ACHN (cell line): Measurements from ENCODE around the gene HMGCS2.
A peak's percentile ranks its signal among the peaks of the same experiment; 100 is the strongest.

Source experiments
- DNase-seq: peaks from one replicate; pipeline ENCODE4 v3.0.0-alpha.2; 2015
- in situ Hi-C: cut with HindIII; loops from 2 replicates; pipeline ENCODE4 v1.10.0; 2017; ENCODE audit warnings: low sequenced_read_pairs, low pct_ligation_motif_present, low pct_unique_long_range_greater_than_20kb

HMGCS2 gene

GRCh38 chr1:119771770-119772169, 3.1 kb upstream of the HMGCS2 start:
- in situ Hi-C loops = no loop called here
- DNase-seq = no peak

- in situ Hi-C loops = no loop called here
Measured at GRCh38 chr1:119771016-119771415, 2.3 kb upstream of the HMGCS2 start.

GRCh38 chr1:119767486-119767885, 1.2 kb downstream of the HMGCS2 start:
- no peak for DNase-seq
- in situ Hi-C loops = no loop called here

More at GRCh38 chr1:119771016-119771415, 2.3 kb upstream of the HMGCS2 start:
- no peak for DNase-seq

- in situ Hi-C loops = no loop called here
- no peak for DNase-seq
Measured at GRCh38 chr1:119766374-119766794, 2.3 kb downstream of the HMGCS2 start.

GRCh38 chr1:119764220-119764619, 4.5 kb downstream of the HMGCS2 start:
- no peak for DNase-seq
- in situ Hi-C loops = no loop called here

GRCh38 chr1:119762953-119763352, 5.8 kb downstream of the HMGCS2 start:
- no peak for DNase-seq
- in situ Hi-C loops = no loop called here

GRCh38 chr1:119762409-119762808, 6.3 kb downstream of the HMGCS2 start:
- DNase-seq = no peak
- in situ Hi-C loops = no loop called here

- no peak for DNase-seq
- in situ Hi-C loops = no loop called here
Measured at GRCh38 chr1:119758584-119758983, 10.1 kb downstream of the HMGCS2 start.

- in situ Hi-C loops = no loop called here
- no peak for DNase-seq
Measured at GRCh38 chr1:119752592-119752991, 16.1 kb downstream of the HMGCS2 start.

- in situ Hi-C loops = no loop called here
- DNase-seq = no peak
Measured at GRCh38 chr1:119748040-119748439, 20.7 kb downstream of the HMGCS2 start.

GRCh38 chr1:119747451-119747850, 21.3 kb downstream of the HMGCS2 start:
- in situ Hi-C loops = no loop called here

GRCh38 chr1:119745034-119745433, 23.7 kb downstream of the HMGCS2 start:
- in situ Hi-C loops = no loop called here
- no peak for DNase-seq

More at GRCh38 chr1:119747451-119747850, 21.3 kb downstream of the HMGCS2 start:
- no peak for DNase-seq

- no peak for DNase-seq
- in situ Hi-C loops = no loop called here
Measured at GRCh38 chr1:119744598-119744942, 24.1 kb downstream of the HMGCS2 start.

GRCh38 chr1:119743776-119744597, 24.7 kb downstream of the HMGCS2 start:
- peak; percentile 64 for DNase-seq
- in situ Hi-C loops = no loop called here

- no peak for DNase-seq
- in situ Hi-C loops = no loop called here
Measured at GRCh38 chr1:119743308-119743707, 25.4 kb downstream of the HMGCS2 start.

GRCh38 chr1:119742677-119743076, 26.0 kb downstream of the HMGCS2 start:
- in situ Hi-C loops = no loop called here
- no peak for DNase-seq

- in situ Hi-C loops = no loop called here
- no peak for DNase-seq
Measured at GRCh38 chr1:119742202-119742601, 26.5 kb downstream of the HMGCS2 start.

- DNase-seq = no peak
- in situ Hi-C loops = no loop called here
Measured at GRCh38 chr1:119740896-119741780, 27.6 kb downstream of the HMGCS2 start.

- in situ Hi-C loops = no loop called here
- no peak for DNase-seq
Measured at GRCh38 chr1:119740261-119740660, 28.4 kb downstream of the HMGCS2 start.

GRCh38 chr1:119739150-119739549, 29.6 kb downstream of the HMGCS2 start:
- in situ Hi-C loops = no loop called here
- no peak for DNase-seq
